NCI-H187 treated with DMSO at 0.1 percent for 48 hours (cell line): ENCODE results near the gene LRCOL1.

Experiments
- DNase-seq: peaks from one replicate; lab custom pipeline; 2025; lab: John Stamatoyannopoulos, UW

Gene LRCOL1

DNA sequence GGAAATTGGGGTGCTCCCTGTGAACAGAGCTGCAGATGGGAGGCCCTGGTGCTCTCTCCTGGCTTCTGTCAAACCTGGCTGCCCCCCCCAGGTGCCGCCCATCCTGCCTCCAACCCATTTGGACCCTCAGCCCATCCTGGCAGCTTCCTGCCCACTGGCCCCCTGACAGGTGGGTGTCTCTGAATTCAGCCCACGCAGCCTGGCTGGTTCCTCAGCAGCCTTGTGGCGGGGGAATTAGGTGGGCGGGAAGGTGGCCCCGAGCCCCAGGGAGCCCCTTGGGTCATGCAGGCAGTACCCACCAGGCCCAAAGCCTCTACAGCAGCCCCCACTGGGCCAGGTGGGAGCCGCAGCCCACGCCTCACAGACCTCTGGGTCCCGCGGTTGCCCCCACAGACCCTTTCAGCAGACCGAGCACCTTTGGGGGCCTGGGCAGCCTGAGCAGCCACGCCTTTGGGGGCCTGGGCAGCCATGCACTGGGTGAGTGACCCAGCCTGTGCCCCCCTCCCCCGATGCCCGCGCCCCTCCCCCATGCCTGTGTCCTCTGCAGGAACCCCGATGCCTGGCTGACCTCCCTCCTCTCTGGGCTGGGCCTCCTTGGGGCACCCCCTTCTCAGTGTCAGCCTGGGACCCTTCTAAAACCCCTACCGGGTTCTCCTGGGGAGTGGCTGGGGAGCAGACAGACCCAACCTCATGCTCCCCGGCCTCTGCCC, 28.9 kb downstream of the LRCOL1 start:
- no peak for DNase-seq

DNA sequence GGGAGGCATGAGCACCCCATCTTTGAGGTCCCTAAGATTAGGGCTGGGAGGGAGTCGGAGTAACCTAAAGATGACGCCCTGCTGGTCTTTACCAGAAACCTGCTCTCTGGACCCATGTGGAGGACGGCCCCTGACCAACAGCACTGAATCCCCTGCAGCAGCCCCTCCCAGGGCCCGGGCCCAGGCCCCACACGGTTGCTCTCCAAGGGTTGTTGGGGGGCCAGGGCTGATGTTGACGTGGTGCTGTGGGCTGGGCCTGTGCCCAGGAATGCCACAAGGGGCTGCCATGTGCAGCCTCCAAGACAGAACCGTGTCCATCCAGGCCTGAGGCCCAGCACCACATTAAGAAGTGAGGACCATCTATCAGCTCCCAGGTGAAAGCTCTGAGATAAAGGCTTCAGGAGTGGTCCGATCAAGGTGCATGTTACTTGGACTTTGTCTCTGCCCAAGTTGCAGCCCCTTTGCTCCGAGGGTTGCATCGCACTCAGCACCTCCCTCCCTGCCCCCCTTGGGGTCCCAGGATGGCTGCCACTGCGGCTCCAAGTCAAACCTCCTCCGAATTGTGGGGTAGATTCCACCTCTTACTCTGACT, 29.6 kb downstream of the LRCOL1 start:
- no peak for DNase-seq

DNA sequence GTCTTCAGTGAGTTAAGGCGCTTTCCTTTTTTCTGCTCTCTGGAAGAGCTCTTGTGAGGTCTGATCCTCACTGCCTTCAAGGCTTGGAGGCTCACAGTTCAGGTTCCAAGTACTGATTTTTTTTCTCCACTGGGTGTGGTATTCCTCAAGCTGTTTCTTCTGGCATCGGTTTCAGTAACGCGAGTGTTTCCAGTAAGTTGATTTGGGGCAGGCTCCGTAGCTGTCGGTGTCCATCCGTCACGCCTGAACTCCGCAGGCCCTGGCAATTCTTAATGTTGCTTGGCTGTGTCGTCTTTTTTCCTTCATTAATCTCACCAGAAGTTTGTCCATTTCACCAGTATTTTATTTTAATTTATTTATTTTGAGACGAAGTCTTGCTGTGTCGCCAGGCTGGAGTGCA, 30.6 kb downstream of the LRCOL1 start:
- DNase-seq, result no peak

DNA sequence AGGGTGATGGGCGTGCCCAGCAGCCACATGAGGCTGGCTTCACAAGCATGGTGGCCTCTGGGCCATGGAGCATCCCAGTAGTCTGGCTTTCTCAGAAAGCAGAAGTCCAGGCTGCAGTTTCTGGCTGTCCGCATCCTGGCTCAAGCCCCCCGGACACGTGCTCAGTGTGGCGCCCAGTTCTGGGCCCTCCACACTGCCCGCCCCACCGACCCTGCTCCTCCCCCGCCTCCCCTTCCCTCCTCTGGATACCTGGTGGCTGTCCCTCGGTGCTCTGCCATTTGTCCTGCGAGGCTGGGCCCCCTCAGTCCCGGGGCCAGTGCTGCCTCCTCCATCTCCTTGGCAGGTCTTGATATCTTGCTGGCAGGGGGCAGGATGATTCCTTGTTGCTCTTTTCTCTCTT, 31.6 kb downstream of the LRCOL1 start:
- no peak for DNase-seq

DNA sequence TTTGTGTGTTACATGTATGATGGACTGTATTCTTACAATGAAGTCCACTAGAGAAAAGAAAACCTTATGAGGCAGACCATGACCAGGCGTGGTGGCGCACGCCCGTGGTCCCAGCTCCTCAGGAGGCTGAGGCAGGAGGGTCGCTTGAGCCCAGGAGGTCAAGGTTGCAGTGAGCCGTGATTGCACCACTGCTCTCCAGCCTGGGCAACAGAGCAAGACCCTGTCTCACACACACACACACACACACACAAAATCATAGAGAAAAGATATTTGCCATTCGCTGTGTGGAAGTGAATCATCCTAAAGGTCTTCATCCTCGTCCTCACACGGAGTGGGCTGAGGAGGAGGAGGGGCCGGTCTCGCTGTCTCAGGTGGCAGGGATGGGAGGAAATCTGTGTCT, 32.3 kb downstream of the LRCOL1 start:
- DNase-seq, result no peak

DNA sequence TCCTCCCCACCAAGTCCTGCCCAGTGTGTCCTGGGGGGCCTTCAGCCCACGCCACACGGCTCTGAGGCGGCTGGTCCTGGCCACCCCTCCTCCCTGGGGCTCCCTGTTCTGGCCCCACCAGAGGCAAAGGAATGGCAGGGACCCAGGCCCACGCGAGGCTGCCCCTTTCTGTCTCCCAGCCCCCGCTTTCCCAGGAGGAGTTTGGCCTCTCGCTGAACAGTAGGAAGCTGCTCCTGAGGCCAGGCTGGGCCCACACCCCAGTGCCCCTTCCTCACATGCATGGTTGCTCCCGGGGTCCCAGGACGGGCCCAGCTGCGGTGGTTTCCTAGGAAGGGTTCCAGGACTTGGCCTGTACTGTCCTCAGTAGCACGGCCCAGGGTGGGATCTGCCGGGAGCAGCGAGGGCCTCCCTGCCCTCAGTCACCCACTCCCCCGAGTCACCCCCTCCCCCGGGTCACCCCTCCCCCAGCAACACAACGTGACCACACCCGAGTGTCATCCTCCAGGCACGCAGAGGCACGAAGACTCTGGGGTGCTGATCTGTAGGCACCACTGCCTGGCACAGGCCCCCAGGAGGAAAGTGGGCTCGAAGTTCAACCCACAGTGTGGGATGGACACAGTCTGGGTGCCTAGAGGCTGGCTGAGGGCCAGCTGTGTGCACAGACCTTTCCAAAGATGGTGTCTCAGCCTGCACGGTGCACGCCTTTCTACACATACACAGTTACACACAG, 33.0 kb downstream of the LRCOL1 start:
- DNase-seq, result no peak

DNA sequence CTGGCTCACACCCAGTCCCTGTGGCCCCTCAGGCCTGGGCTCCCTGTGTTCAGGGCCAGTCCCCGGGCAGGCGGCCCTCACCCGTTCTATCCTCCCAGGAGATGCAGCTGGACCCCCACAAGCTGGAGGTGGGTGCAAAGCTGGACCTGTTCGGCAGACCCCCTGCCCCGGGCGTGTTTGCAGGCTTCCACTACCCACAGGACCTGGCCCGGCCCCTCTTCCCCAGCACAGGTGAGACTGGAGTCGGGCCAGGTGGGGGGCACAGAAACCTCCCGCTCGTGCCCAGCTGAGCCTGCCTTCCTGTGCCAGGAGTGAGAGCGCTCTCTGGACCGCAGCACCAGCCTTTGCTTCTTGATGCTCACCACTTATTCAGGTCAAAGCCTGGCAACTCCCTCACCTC, 33.7 kb downstream of the LRCOL1 start:
- no peak for DNase-seq

DNA sequence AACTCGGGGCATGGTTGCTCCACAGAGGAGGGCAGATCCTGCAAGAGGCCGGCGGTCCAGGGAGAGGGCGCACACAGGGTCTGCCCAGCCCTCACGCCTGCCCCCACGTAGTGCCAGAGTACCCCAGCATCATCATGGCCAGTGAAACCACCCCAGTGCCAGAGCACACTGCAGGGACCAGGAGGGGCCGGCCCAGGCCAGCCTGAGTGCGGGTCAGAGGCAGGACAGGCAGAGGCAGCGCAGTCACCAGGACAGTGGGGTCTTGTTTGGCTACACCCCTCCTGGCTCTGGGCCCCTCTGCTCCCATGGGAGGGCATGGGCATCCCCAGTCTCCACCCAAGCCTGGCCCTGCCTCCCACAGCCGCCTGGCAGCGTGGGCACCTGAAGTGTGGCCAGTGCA, 34.7 kb downstream of the LRCOL1 start:
- DNase-seq, result no peak

DNA sequence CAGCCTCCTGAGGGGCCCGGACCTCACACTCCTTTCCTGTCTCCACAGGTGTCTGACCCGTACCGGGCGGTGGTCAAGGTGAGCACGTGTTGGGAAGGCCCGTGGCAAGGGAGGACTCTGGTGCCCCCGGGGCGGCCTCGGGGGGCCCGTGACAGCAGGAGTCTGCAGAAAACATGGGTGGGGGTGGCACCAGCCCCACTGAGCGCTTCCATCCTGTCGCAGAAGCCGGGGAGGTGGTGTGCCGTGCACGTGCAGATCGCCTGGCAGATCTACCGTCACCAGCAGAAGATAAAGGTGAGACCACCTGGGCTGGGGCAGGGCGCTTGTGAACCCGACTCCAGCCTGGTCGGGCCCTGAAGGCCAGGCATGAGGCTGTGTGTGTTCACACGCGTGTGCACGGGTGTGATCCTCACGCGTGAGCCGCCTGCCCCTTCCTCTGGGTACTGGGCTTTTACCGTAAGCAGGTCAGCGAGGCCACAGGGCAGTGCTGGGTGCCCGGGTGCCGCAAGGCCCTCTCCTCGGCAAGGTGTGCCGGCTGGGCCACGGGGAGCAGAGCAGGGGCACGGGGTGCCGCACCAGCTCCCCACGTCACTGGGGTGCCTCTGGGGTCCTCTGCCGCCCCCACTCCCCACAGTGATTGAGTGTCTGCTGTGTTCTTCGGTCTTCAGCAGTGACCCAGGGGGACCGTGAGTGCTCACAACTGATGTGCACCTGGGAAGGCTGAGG, 35.9 kb downstream of the LRCOL1 start:
- no peak for DNase-seq

DNA sequence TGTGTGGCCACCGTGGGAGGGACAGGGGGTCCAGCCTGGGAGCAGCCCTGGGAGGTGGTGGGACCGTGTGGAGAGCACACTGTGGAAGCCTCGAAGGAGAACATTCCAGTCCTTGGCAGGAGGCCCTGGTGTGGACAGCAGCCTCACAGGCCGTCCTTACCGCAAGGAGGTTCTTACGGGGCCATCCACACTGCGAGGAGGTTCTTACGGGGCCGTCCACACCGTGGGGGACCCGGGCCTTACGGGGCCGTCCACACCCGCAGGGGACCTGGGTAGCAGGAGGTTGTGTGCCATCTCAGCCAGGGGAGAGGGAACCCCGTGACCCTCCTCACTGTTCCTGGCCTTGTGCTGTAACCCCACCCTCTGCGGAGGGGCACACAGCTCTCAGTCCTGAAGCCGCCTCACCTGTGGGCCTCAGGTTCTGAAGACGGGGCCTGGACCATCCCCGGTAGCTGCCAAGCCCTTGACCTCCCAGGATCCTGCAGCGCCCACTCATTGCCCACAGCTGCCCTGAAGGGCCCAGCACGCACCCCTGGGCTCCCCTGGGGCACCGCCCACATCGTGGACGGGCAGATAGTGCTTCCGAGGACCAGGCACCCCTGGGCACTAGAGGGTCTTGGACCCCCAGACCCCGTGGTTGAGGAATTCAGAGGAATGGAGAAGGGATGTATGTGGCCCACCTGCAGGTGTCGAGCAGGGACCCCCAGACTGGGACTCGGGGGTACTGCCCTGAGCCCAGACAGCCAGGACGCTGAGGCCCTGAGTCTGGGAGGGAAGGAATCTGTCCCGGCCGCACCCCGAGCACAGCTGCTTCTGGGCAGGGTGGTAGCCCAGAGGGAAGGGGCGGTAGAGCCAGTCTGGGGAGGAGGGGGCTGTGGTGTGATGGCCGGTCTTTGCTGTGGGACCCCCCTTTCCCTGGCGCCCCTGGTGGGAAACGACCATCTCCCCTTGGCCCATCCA, 37.3 kb downstream of the LRCOL1 start:
- DNase-seq, result no peak

DNA sequence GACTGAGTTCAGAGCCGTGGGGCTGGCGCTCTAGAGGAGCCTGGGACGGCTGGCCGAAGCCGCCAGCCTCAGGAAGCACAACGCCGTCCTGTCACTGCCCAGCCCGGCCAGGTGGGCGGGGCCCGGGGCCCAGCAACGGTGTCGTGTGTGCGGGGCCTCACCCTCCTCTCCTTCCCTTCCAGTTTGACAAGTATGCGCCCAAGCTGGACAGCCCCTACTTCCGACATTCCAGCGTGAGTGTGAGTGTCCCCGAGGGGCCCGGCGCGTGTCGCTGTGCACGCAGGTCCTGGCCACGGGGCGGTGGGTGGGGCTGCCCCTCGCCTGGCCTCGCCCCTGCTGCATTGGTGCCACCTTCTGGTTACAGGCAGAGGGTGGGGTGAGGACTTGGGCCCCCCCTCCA, 38.3 kb downstream of the LRCOL1 start:
- no peak for DNase-seq

DNA sequence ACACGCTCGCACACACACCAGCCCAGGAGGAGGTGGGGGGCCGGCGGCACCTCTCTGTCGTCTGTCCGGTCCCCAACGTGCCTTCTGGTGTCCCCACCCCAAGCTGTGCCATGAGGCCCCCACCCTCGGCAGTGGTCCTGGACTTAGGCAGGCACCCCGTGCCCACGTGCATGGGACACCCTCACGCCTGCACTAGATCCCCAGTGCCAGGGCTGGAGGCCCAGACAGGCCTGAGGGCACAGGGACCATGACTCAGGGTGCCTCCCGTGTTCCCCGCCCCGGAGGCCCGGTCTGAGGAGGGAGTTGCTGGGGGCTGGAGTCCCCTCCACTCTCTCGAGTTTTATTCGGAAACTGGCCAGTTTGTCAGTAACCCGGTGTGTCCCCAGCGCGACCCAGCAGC, 38.8 kb downstream of the LRCOL1 start:
- no peak for DNase-seq

DNA sequence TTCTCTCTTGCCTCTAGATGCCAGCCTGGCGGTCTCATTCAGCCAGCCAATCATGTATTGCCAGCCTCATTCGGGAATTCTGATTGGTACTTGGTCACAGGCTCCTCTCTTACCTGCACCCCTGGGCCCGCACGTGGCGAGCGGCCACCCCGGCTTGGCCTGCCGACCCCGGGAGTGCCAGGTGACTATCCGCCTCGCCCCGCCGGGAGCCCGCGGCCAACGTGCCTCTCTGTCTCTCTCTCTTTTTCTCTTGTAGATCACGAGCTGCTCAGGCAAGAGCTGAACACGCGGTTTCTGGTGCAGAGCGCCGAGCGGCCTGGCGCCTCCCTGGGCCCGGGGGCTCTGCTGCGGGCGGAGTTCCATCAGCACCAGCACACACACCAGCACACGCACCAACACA, 39.3 kb downstream of the LRCOL1 start:
- DNase-seq, result no peak

DNA sequence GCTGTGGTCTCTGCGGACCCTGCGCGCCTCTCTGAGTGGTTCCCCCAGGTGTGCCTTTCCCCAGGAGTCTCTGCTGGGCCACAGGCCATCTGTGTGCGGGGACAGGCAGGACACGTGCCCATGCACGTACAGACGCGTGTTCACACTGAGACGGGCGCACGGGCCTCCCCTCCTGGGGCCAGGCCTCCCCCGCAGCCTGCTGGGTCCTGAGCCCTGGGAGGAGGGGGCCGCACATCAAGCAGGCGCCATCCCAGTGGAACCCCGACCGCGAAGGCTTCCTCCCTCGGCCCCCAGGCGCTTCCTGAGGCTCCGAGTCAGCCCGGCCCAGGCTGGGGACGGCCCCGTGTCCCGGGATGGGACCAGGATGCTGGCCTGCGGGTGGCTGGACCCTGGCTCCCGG, 39.7 kb downstream of the LRCOL1 start:
- no peak for DNase-seq

DNA sequence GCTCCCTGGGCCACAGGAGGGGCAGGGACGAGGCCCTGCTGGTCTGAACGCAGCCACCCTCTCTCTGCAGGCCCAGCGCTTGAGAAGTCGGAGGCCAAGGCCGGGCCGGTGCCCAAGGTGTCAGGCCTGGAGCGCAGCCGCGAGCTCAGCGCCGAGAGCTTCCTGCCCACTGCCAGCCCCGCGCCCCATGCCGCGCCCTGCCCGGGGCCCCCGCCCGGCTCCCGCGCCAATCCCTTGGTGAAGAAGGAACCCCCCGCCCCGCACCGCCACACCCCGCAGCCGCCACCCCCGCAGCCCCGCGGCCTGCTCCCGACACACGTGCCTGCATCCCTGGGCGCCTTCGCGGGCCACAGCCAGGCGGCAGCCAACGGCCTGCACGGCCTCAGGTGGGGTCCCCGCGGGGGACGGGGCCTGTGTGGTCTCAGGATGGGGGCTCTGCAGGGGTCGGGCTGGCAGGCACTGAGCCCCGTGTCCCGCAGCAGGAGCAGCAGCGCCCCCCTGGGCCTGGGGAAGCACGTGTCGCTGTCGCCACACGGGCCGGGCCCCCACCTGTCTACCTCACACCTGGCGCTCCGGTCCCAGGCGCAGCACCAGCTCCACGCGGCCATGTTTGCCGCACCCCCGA, 40.4 kb downstream of the LRCOL1 start:
- no peak for DNase-seq

DNA sequence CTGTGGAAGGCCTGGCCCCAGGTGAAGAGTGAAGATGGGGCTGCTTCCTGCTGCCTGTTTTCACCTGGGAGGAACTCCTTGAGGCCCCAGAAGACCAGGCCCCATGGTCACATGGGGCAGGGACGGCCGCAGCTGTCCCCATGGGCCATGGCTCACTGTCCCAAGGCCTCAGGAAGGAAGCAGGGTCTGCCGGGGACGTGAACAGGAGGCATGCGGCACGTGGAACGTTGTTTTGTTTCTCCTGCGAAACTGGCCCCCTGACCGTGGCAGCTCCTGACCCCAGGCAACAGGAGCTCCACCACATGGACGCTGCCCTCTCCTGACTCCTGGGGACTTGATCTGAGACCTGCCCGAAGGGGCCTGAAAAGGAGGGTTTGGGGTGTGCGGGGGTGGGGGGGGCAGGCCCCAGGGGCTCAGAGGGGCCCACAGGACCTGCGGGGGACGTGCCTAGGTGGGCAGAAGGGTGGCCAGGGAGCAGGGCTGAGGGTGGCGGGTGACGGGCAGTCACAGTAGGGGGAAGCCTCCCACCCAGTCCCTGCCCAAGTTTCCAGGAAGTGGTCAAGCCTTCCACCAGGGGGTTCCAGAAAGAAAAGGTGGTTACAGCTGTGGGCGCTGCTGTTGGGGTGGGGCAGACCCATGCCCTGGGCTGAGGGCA, 41.4 kb downstream of the LRCOL1 start:
- no peak for DNase-seq

DNA sequence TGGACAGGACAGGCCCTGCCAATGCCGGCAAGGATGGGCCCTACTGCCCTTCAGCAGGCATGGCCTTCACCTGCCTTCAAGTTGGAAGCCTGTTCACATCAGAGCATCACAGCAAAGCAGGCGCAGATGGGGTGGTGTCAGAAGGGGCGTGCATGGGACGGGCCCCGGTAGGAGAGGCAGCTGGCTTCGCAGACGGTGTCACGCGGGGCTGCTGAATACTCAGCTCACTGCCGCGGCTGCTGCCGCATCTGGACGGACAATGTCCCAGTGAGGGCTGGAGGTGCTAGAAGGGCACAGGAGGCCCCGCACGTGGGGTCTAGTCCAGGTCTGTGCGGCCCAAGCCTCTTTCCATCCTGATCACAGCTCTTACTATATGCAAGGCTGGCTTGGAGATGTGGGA, 42.1 kb downstream of the LRCOL1 start:
- DNase-seq, result no peak

DNA sequence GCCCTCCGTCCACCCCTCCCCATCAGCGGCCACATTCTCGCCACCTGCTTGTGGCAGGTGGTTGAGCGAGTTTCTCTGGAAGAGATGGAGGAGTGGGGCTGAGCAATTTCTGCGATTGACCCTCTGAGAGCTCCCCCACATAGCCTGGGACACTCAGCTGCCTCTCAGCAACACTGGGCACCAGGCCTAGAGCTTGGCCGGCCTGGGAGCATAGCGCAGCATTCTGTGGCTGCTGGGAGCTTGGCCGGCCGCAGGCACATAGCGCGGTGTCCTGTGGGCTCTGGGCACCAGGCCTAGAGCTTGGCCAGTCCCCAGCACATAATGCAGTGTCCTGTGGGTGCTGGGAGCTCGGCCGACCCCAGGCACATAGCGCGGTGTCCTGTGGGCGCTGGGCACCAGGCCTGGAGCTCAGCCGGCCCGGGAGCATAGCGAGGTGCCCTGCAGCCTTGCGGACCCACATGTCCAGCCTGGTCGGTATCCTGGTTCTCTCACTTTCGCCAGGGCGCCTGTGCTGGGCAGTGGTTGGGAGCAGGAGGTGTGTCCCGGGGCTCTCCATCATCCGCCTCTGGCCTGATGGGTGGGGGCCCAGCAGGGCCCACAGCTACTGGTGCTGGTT, 43.8 kb downstream of the LRCOL1 start:
- DNase-seq, result no peak

DNA sequence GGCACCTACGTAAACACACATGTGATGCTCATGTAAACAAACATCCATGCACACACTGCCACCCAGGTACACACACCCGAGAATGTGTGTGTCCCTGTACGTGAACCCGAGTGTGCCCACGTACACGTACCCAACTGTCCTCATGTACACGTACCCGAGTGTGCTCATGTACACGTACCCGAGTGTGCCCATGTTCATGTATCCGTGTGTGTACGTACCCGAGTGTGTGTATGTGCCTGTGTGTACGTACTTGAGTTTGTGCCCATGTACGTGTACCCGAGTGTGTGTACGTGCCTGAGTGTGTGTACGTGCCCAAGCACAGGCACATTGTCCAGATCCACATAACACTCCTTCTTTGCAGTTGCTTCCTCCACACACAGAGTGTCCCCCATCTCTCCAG, 45.0 kb downstream of the LRCOL1 start:
- no peak for DNase-seq

DNA sequence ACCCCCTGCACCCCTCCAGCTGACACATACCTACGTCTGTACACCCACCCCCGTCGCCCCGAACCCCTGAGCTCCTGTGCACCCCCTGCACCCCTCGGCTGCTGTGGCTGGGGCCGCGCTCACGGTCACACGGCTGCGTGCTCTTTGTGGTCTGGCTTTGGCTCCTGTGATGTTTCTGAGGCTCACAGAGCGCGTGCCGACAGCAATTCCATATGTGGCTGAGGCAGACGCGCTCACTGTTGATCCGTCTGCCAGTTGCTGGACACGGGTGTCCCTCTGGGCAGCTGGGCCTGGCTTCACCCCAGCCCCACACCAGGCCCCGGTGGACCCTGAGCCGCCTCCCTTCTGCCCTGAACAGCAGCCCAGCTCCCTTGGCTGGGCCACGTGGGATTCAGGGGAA, 46.5 kb downstream of the LRCOL1 start:
- no peak for DNase-seq
